Measurements from ENCODE around the gene C1orf21.

C1orf21 gene

GRCh38 chr1:184456189-184456588 is 69.4 kb downstream of the C1orf21 start:
- TF ChIP-seq CTCF (conservative IDR thresholded peaks at IDR 0.05; ENCODE audit: low read depth, low read length) = no peak
- H3K4me3 ChIP-seq (ENCODE audit: low read length) = no peak overlapping the region
- no peak for DNase-seq (ENCODE audit: low read depth)

- TF ChIP-seq CTCF (conservative IDR thresholded peaks at IDR 0.05; ENCODE audit: low read depth, low read length) = no peak
- DNase-seq (ENCODE audit: low read depth) = no peak
- H3K4me3 ChIP-seq (ENCODE audit: low read length) = no peak overlapping the region
Measured at GRCh38 chr1:184457500-184457899, 70.7 kb downstream of the C1orf21 start.

- DNase-seq (ENCODE audit: low read depth) = no peak
- TF ChIP-seq CTCF (conservative IDR thresholded peaks at IDR 0.05; ENCODE audit: low read depth, low read length) = no peak
- no peak overlapping the region for H3K4me3 ChIP-seq (ENCODE audit: low read length)
Measured at GRCh38 chr1:184461321-184461720, 74.5 kb downstream of the C1orf21 start.

- no peak for DNase-seq (ENCODE audit: low read depth)
- H3K4me3 ChIP-seq (ENCODE audit: low read length) = no peak overlapping the region
- no peak for TF ChIP-seq CTCF (conservative IDR thresholded peaks at IDR 0.05; ENCODE audit: low read depth, low read length)
Measured at GRCh38 chr1:184462155-184462554, 75.3 kb downstream of the C1orf21 start.

GRCh38 chr1:184462990-184463389 is 76.2 kb downstream of the C1orf21 start:
- no peak overlapping the region for H3K4me3 ChIP-seq (ENCODE audit: low read length)
- DNase-seq (ENCODE audit: low read depth) = no peak
- no peak for TF ChIP-seq CTCF (conservative IDR thresholded peaks at IDR 0.05; ENCODE audit: low read depth, low read length)

- no peak for TF ChIP-seq CTCF (conservative IDR thresholded peaks at IDR 0.05; ENCODE audit: low read depth, low read length)
- no peak for DNase-seq (ENCODE audit: low read depth)
- H3K4me3 ChIP-seq (ENCODE audit: low read length) = no peak overlapping the region
Measured at GRCh38 chr1:184463680-184464079, 76.9 kb downstream of the C1orf21 start.

- no peak for TF ChIP-seq CTCF (conservative IDR thresholded peaks at IDR 0.05; ENCODE audit: low read depth, low read length)
- no peak overlapping the region for H3K4me3 ChIP-seq (ENCODE audit: low read length)
- DNase-seq (ENCODE audit: low read depth) = no peak
Measured at GRCh38 chr1:184464757-184465156, 77.9 kb downstream of the C1orf21 start.

All from retinal pigment epithelial cell (primary cell).